AG04450 (cell line): ENCODE data around the gene PLEKHH1. TPM values are rescaled to one million over a fixed set of nuclear protein-coding genes. Genes with fewer than 3 reads are reported as not detected.

Experiments used
- CTCF ChIA-PET: fragments of 300-600, 350-600 bp; formaldehyde crosslinking; extraction: SDS; loops from one replicate; lab custom pipeline; 2022; ENCODE audit warnings: antibody characterized with exemption, inconsistent platforms; lab: Charles Lee
- POLR2A ChIA-PET: fragments of 350-600 bp; formaldehyde crosslinking; extraction: SDS; loops from one replicate; lab custom pipeline; 2021; ENCODE audit warnings: antibody characterized with exemption, inconsistent platforms; lab: Yijun Ruan, JAX
- DNase-seq: peaks from one replicate; pipeline ENCODE4 v3.0.0-alpha.2; 2011; ENCODE audit warnings: low read depth, low spot score
- H3K27ac ChIP-seq: one replicate; pipeline ENCODE4 v1.5.1; 2012; ENCODE audit warnings: low read depth, low read length, control low read depth
- H3K27me3 ChIP-seq: one replicate; pipeline ENCODE4 v1.6.0; 2012; ENCODE audit warnings: low read length; ENCODE audit not compliant: control insufficient read depth, insufficient read depth
- H3K4me3 ChIP-seq: 2 replicates; pipeline ENCODE4 v1.5.1; 2011; ENCODE audit warnings: mild to moderate bottlenecking, low read depth, low read length, control low read depth
- H3K9me3 ChIP-seq: 2 replicates; pipeline ENCODE4 v1.5.1; 2012; ENCODE audit warnings: low read length; ENCODE audit not compliant: control insufficient read depth, insufficient read depth
- CTCF ChIP-seq: IDR thresholded peaks from 2 replicates; pipeline ENCODE4 v1.5.1; 2011; ENCODE audit warnings: low read depth, low read length, control low read depth, inconsistent platforms
- polyA plus RNA-seq: library from polyadenylated mRNA; depleted of rRNA; stranded (reverse); fragments of >200 nt; gene quantifications from 2 replicates; pipeline ENCODE4 v1.2.3, GENCODE V29; 2011

The PLEKHH1 gene
- polyA plus RNA-seq, 1 experiment = 0.19 TPM

- DNase-seq = no peak
- CTCF ChIA-PET = interaction anchor here (0.6 to 3.7 kb wide), 2 partner anchors 17 to 39 kb away, joined by 6 to 26 read pairs; no protein-coding TSS in a partner anchor
- Histone ChIP-seq H3K27ac (no peak overlapping the region), H3K4me3 (peak overlapping the region; percentile 54), H3K9me3 (no peaks in the 10 kb centered on the region), H3K27me3 (peaks cover 29% of the 10 kb centered on the region)
- no peak for TF ChIP-seq CTCF
- POLR2A ChIA-PET = no interaction called here
These were observed 488 bp upstream of the PLEKHH1 start for GRCh38 chr14:67532606-67532997.

DNA sequence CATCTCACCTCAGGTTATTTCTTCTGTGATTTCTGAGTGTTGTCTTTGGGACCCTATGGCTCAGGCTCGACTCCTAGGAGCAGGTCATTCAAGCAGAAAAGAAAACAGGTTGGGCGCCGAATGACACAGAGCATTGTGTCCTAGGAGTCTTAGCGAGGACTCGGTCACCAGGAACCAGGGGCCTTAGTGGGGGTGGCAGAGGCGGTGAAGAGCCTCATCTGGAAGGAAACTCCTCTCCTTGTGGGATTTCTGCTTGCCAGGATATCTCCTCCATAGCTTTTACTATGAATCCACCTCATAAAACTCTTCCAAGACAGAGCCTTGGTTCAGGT is 630 bp downstream of the PLEKHH1 start:
- ChIA-PET POLR2A (no interaction called here), CTCF (interaction anchor here (0.5 to 3.7 kb wide), 6 partner anchors 38 to 178 kb away, joined by 3 to 26 read pairs (median 3); partner anchors contain the start of gene PIGH)
- TF ChIP-seq CTCF = no peak
- Histone ChIP-seq H3K9me3 (no peaks in the 10 kb centered on the region), H3K27me3 (peaks cover 29% of the 10 kb centered on the region), H3K4me3 (peak overlapping the region; percentile 54), H3K27ac (no peak overlapping the region)
- DNase-seq = no peak

DNA sequence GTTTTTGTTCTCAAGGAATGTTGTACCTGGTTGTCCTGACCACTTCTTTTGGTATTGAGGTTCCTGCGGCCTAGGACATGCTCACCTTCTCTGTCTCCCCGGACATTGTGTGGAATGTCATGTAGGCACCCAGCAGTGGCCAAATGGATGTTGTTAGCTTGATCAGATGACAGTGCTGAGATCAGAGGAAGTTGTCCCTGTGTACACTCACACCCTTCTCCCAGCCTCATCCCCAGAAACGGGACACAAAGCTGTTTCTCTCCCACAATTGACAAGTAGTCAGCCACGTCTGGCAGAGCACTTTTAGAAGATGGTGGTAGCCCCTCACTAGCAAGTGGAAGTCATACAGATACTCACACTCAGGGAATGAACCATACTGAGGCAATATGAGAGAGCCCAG is 3.0 kb downstream of the PLEKHH1 start:
- H3K27ac ChIP-seq = no peak overlapping the region
- no peak for DNase-seq
- peaks cover 23% of the 10 kb centered on the region for H3K27me3 ChIP-seq
- CTCF ChIA-PET = interaction anchor here (0.9 kb wide), 1 partner anchor 64 kb away, joined by 3 read pairs; the partner anchor contains the start of gene PIGH
- no peak overlapping the region for H3K4me3 ChIP-seq
- POLR2A ChIA-PET = no interaction called here
- TF ChIP-seq CTCF = no peak
- no peaks in the 10 kb centered on the region for H3K9me3 ChIP-seq

DNA sequence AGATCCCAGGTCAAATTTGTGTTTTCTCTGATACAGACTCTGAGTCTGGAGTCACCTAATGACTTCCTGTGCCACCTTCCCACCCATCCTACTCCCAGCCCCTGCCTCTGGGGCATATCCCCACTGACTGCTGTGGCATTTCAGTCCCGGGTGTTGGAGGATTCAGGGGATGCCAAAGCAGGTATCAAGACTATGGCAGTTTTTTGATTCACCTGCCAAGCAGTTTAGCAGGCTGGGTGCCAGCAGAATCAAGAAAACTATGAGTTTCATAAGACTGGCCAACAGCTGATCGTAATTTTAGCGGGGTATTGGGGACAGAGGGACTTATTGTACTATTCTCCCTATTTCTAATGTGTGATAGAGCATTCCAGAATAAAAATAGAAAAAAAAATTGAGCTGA is 4.6 kb downstream of the PLEKHH1 start:
- H3K9me3 ChIP-seq = no peaks in the 10 kb centered on the region; the same call in 1 of the 2 replicates
- no peak for TF ChIP-seq CTCF
- no peak overlapping the region for H3K27ac ChIP-seq
- no peak overlapping the region for H3K4me3 ChIP-seq
- peaks cover 31% of the 10 kb centered on the region for H3K27me3 ChIP-seq
- no peak for DNase-seq
- CTCF ChIA-PET = interaction anchor here (1.0 to 1.8 kb wide), 3 partner anchors 11 to 167 kb away, joined by 3 to 13 read pairs (median 3); no protein-coding TSS in a partner anchor
- POLR2A ChIA-PET = no interaction called here

GRCh38 chr14:67538501-67538900 is 5.4 kb downstream of the PLEKHH1 start:
- Histone ChIP-seq H3K4me3 (no peak overlapping the region), H3K27me3 (peaks cover 31% of the 10 kb centered on the region), H3K27ac (no peak overlapping the region), H3K9me3 (no peaks in the 10 kb centered on the region; the same call in 1 of the 2 replicates)
- no peak for TF ChIP-seq CTCF
- ChIA-PET POLR2A (no interaction called here), CTCF (interaction anchor here (1.0 to 1.8 kb wide), 4 partner anchors 12 to 111 kb away, joined by 3 to 13 read pairs (median 4); no protein-coding TSS in a partner anchor)
- DNase-seq = no peak
